Endothelial cell (in vitro differentiated cells): ENCODE data around the gene COPS6. TPM values are rescaled to one million over a fixed set of nuclear protein-coding genes. Genes with fewer than 3 reads are reported as not detected.

Experiments
- DNase-seq: peaks from one replicate; pipeline ENCODE4 v3.0.0; 2021; ENCODE audit warnings: low spot score
- H3K27ac Mint-ChIP-seq: one replicate; pipeline ENCODE4 v1.8.0; 2021; ENCODE audit warnings: mixed read lengths, inconsistent platforms; ENCODE audit not compliant: unreplicated experiment
- H3K27me3 Mint-ChIP-seq: one replicate; pipeline ENCODE4 v1.8.0; 2021; ENCODE audit warnings: mild to moderate bottlenecking, moderate library complexity, mixed read lengths, inconsistent platforms; ENCODE audit not compliant: unreplicated experiment
- H3K36me3 Mint-ChIP-seq: one replicate; pipeline ENCODE4 v1.8.0; 2021; ENCODE audit warnings: mild to moderate bottlenecking, low read depth, mixed read lengths, inconsistent platforms; ENCODE audit not compliant: unreplicated experiment
- H3K4me1 Mint-ChIP-seq: one replicate; pipeline ENCODE4 v1.8.0; 2021; ENCODE audit warnings: mild to moderate bottlenecking, mixed read lengths, inconsistent platforms; ENCODE audit not compliant: unreplicated experiment
- H3K4me3 Mint-ChIP-seq: one replicate; pipeline ENCODE4 v1.8.0; 2021; ENCODE audit warnings: mild to moderate bottlenecking, mixed read lengths, inconsistent platforms; ENCODE audit not compliant: unreplicated experiment
- H3K9me3 Mint-ChIP-seq: one replicate; pipeline ENCODE4 v1.8.0; 2021; ENCODE audit warnings: mixed read lengths, inconsistent platforms; ENCODE audit not compliant: unreplicated experiment
- CTCF ChIP-seq: fragments of 200-600 bp; sonication (generic); IDR thresholded peaks from one replicate; pipeline ENCODE4 v1.5.0; 2021; ENCODE audit warnings: antibody characterized with exemption; ENCODE audit not compliant: unreplicated experiment
- total RNA-seq: library from RNA; stranded (reverse); fragmentation: NEBNext Ultra II Directional; extraction: Animal tissue kit (Norgen Biotek cat#: 25700); gene quantifications from one replicate; pipeline ENCODE4 v1.2.1, GENCODE V29; 2021; ENCODE audit not compliant: unreplicated experiment

The COPS6 gene
- total RNA-seq, 1 donor from 2014 or later, result 82.4 TPM

DNA sequence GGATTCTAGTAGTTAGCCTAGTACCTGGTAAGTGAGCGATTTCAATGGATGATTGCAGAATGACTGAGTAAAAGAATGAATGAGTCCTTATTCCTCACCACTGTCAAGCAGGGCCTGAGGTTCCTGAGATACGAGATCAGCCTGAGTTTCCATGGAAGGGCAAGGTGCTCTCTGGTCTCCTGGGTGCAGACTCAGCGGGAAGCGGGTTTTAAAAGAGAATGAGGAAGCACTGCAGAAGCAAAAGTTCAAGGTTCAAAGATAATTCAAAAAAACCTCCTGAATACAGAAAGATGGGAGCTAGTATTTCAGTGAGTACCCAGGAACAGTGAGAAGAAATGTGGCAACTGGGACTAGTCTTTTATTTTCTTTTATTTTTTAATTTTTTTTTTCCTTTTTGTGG, 11.6 kb upstream of the COPS6 start:
- Mint-ChIP-seq H3K27me3 (peaks cover 29% of the 10 kb centered on the region), H3K36me3 (peaks cover 62% of the 10 kb centered on the region), H3K4me3 (peak overlapping the region; percentile 44), H3K27ac (no peak overlapping the region), H3K9me3 (peaks cover 4% of the 10 kb centered on the region), H3K4me1 (peaks cover 17% of the 10 kb centered on the region)
- TF ChIP-seq CTCF, result no peak
- DNase-seq, result no peak

DNA sequence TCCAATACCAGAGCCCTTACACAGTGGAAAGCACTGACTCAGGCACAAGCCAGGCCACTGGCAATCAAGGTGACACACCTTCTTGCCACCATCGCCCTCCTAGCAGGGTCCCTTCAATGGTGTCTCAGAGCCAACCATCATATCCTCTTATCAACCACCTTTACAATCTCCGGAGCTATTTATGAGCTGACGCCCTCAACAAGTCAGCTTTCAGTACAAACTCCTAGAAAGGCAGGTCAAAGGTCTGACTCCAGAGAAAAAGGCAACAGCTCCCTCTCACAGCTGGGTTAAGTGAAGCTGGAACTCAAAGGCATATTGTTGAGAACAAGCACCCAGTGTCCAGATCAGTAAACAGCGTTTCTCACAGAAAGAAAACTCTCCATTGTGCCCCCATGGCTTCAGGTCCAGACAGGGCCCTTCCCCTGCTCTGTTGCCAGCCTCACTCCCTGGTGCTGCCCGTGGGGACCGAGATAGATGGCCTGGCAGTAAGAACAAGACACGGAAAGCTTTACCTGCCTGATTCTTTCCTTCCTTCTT, 9.7 kb upstream of the COPS6 start:
- peak overlapping the region; percentile 74 for H3K27ac Mint-ChIP-seq

GRCh38 chr7:100080907-100081534, 7.7 kb upstream of the COPS6 start:
- no peak for DNase-seq
- Mint-ChIP-seq H3K4me3 (peak overlapping the region; percentile 96), H3K36me3 (peaks cover 29% of the 10 kb centered on the region), H3K4me1 (peaks cover 22% of the 10 kb centered on the region), H3K27ac (peak overlapping the region; percentile 95), H3K9me3 (no peaks in the 10 kb centered on the region), H3K27me3 (peaks cover 29% of the 10 kb centered on the region)
- TF ChIP-seq CTCF, result no peak

More for the DNA sequence above, 9.7 kb upstream of the COPS6 start:
- H3K36me3 Mint-ChIP-seq, result peaks cover 48% of the 10 kb centered on the region
- H3K4me1 Mint-ChIP-seq, result peaks cover 22% of the 10 kb centered on the region
- H3K9me3 Mint-ChIP-seq, result no peaks in the 10 kb centered on the region
- no peak for DNase-seq
- H3K4me3 Mint-ChIP-seq, result peak overlapping the region; percentile 87
- peaks cover 32% of the 10 kb centered on the region for H3K27me3 Mint-ChIP-seq
- no peak for TF ChIP-seq CTCF

- Mint-ChIP-seq H3K4me1 (peaks cover 22% of the 10 kb centered on the region), H3K4me3 (peak within 1 kb of the TSS; percentile 96), H3K9me3 (no peaks in the 10 kb centered on the region), H3K27me3 (peaks cover 28% of the 10 kb centered on the region), H3K36me3 (peaks cover 23% of the 10 kb centered on the region), H3K27ac (peak within 1 kb of the TSS; percentile 98)
- TF ChIP-seq CTCF, result peak; percentile 98
- DNase-seq, result peak; percentile 99
Measured at GRCh38 chr7:100081535-100082102, 7.2 kb upstream of the COPS6 start, which contains the start of gene ZNF3. TSS of gene ZNF3 (minus strand) at chr7:100081723. CDS start at chr7:100077357, 4,366 bp downstream.

- Mint-ChIP-seq H3K4me3 (peak overlapping the region; percentile 92), H3K27ac (peak overlapping the region; percentile 98), H3K4me1 (peaks cover 28% of the 10 kb centered on the region), H3K36me3 (peaks cover 15% of the 10 kb centered on the region), H3K9me3 (no peaks in the 10 kb centered on the region), H3K27me3 (peaks cover 28% of the 10 kb centered on the region)
- no peak for DNase-seq
- TF ChIP-seq CTCF, result no peak
Measured at GRCh38 chr7:100082978-100083377, 5.8 kb upstream of the COPS6 start.
